KMS-11 (cell line): ENCODE results near the gene OR14I1.

Experiments used
- H2AFZ ChIP-seq: fragments of 200-600 bp; sonication (generic); 2 replicates; pipeline ENCODE4 v1.6.1; 2016; ENCODE audit warnings: antibody characterized with exemption, mixed run types, low read depth
- H3K27ac ChIP-seq: fragments of 200-600 bp; sonication (generic); 2 replicates; pipeline ENCODE4 v1.6.1; 2016; ENCODE audit warnings: mild to moderate bottlenecking, mixed run types
- H3K27me3 ChIP-seq: fragments of 200-600 bp; sonication (generic); 2 replicates; pipeline ENCODE4 v1.6.1; 2017; ENCODE audit warnings: mild to moderate bottlenecking, low read depth, mixed run types, moderate library complexity; ENCODE audit not compliant: insufficient read depth
- H3K36me3 ChIP-seq: fragments of 200-600 bp; sonication (generic); 2 replicates; pipeline ENCODE4 v1.6.1; 2017; ENCODE audit warnings: mild to moderate bottlenecking, mixed run types; ENCODE audit not compliant: insufficient read depth
- H3K4me1 ChIP-seq: fragments of 200-600 bp; sonication (generic); 2 replicates; pipeline ENCODE4 v1.6.1; 2016; ENCODE audit warnings: mild to moderate bottlenecking, low read depth, mixed run types; ENCODE audit not compliant: poor library complexity, severe bottlenecking
- H3K4me2 ChIP-seq: fragments of 200-600 bp; sonication (generic); 2 replicates; pipeline ENCODE4 v1.7.0; 2016; ENCODE audit warnings: mild to moderate bottlenecking, mixed run types
- H3K4me3 ChIP-seq: fragments of 200-600 bp; sonication (generic); IDR thresholded peaks from 2 replicates; pipeline ENCODE4 v1.6.1; 2017; ENCODE audit warnings: low read depth, low read length, mixed read lengths; ENCODE audit not compliant: insufficient read depth
- H3K79me2 ChIP-seq: fragments of 200-600 bp; sonication (generic); 2 replicates; pipeline ENCODE4 v1.6.1; 2016; ENCODE audit warnings: low read depth, mixed run types; ENCODE audit not compliant: insufficient read depth
- H3K9ac ChIP-seq: fragments of 200-600 bp; sonication (generic); 2 replicates; pipeline ENCODE4 v1.6.1; 2016; ENCODE audit warnings: mild to moderate bottlenecking, mixed run types
- H4K20me1 ChIP-seq: fragments of 200-600 bp; sonication (generic); 2 replicates; pipeline ENCODE4 v1.6.1; 2016; ENCODE audit warnings: mild to moderate bottlenecking, mixed run types; ENCODE audit not compliant: insufficient read depth
- TF ChIP-seq, protein P1 (sequence below): fragments of 200-600 bp; sonication (generic); conservative IDR thresholded peaks from 2 replicates; pipeline ENCODE4 v1.6.1; 2017; ENCODE audit warnings: low read depth, mild to moderate bottlenecking, antibody characterized with exemption, low read length, moderate library complexity, mixed read lengths

The OR14I1 gene

GRCh38 chr1:248696774-248697173 lies 5.8 kb downstream of the OR14I1 start:
- H3K4me1 ChIP-seq: no peaks in the 10 kb centered on the region
- H3K27ac ChIP-seq: no peak overlapping the region
- H3K4me3 ChIP-seq: no peak overlapping the region

GRCh38 chr1:248696261-248696660 lies 6.3 kb downstream of the OR14I1 start:
- no peaks in the 10 kb centered on the region for H3K4me1 ChIP-seq
- H3K9ac ChIP-seq: no peak overlapping the region
- no peak overlapping the region for H3K27ac ChIP-seq
- no peaks in the 10 kb centered on the region for H3K27me3 ChIP-seq
- no peak overlapping the region for H2AFZ ChIP-seq
- no peaks in the 10 kb centered on the region for H3K36me3 ChIP-seq
- no peaks in the 10 kb centered on the region for H3K79me2 ChIP-seq
- TF ChIP-seq, protein P1, sequence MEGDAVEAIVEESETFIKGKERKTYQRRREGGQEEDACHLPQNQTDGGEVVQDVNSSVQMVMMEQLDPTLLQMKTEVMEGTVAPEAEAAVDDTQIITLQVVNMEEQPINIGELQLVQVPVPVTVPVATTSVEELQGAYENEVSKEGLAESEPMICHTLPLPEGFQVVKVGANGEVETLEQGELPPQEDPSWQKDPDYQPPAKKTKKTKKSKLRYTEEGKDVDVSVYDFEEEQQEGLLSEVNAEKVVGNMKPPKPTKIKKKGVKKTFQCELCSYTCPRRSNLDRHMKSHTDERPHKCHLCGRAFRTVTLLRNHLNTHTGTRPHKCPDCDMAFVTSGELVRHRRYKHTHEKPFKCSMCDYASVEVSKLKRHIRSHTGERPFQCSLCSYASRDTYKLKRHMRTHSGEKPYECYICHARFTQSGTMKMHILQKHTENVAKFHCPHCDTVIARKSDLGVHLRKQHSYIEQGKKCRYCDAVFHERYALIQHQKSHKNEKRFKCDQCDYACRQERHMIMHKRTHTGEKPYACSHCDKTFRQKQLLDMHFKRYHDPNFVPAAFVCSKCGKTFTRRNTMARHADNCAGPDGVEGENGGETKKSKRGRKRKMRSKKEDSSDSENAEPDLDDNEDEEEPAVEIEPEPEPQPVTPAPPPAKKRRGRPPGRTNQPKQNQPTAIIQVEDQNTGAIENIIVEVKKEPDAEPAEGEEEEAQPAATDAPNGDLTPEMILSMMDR: 0 out of 2 replicates have a peak, but pooled peaks have one; percentile 18
- H3K4me3 ChIP-seq: no peak overlapping the region
- no peak overlapping the region for H3K4me2 ChIP-seq
- H4K20me1 ChIP-seq: no peaks in the 10 kb centered on the region

More at GRCh38 chr1:248696774-248697173, 5.8 kb downstream of the OR14I1 start:
- TF ChIP-seq, protein P1: no peak
- H3K4me2 ChIP-seq: no peak overlapping the region
- H4K20me1 ChIP-seq: no peaks in the 10 kb centered on the region
- no peak overlapping the region for H3K9ac ChIP-seq
- no peaks in the 10 kb centered on the region for H3K79me2 ChIP-seq
- no peak overlapping the region for H2AFZ ChIP-seq
- no peaks in the 10 kb centered on the region for H3K36me3 ChIP-seq
- no peaks in the 10 kb centered on the region for H3K27me3 ChIP-seq

DNA sequence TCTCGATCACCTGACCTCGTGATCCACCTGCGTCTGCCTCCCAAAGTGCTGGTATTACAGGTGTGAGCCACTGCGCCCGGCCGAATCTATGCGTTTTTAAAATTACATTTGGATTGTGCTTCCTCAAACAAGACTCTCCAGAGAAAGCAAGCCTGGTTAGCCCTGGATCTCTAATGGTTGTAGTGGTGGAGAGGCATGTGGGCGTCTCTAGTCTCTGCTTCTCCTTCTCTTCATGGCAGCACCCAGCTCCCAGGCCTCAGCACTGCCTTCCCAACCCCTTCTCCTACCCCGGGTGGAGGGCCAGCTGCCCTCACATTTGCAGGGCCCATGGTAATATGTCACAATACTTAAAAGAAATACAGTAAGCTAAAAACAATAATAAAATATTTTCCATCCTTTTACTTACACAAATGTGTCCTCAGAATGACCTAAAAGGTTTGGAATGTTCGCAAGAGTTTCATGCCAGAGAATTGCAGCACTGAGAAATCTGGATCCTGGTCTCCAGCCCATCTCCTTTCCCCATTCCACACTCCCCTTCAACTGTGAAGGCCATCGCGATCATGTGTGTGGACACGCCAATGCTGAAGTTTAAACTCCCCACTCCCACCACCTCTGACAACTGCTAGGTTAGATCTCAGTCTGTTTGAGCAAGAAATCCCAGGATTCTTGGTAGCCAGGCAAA lies 7.0 kb downstream of the OR14I1 start:
- H3K36me3 ChIP-seq: no peaks in the 10 kb centered on the region
- H2AFZ ChIP-seq: no peak overlapping the region
- no peaks in the 10 kb centered on the region for H4K20me1 ChIP-seq
- H3K9ac ChIP-seq: no peak overlapping the region
- no peaks in the 10 kb centered on the region for H3K79me2 ChIP-seq
- H3K27me3 ChIP-seq: no peaks in the 10 kb centered on the region
- TF ChIP-seq, protein P1: 0 out of 2 replicates have a peak, but pooled peaks have one; percentile 1
- H3K4me2 ChIP-seq: no peak overlapping the region
- H3K4me1 ChIP-seq: no peaks in the 10 kb centered on the region
- no peak overlapping the region for H3K4me3 ChIP-seq
- no peak overlapping the region for H3K27ac ChIP-seq

- Histone ChIP-seq H3K4me3 (no peak overlapping the region), H3K9ac (no peak overlapping the region)
- TF ChIP-seq, protein P1: no peak
Observed at GRCh38 chr1:248691567-248692155, 10.9 kb downstream of the OR14I1 start.

More at GRCh38 chr1:248691567-248692155, 10.9 kb downstream of the OR14I1 start:
- Histone ChIP-seq H3K4me1 (no peaks in the 10 kb centered on the region), H3K79me2 (no peaks in the 10 kb centered on the region), H3K36me3 (no peaks in the 10 kb centered on the region), H3K27ac (no peak overlapping the region), H3K4me2 (no peak overlapping the region), H4K20me1 (no peaks in the 10 kb centered on the region), H2AFZ (no peak overlapping the region), H3K27me3 (no peaks in the 10 kb centered on the region)
